Measurements from ENCODE around the gene UBE2G1. TPM values are rescaled to one million over a fixed set of nuclear protein-coding genes. Genes with fewer than 3 reads are reported as not detected.

Gene UBE2G1
- total RNA-seq, 4 donors from 2014 or later: 50.9 to 77.5 (median 67.9) TPM

GRCh38 chr17:4247971-4248388 lies 118.5 kb downstream of the UBE2G1 start:
- TF ChIP-seq EP300 (IDR thresholded peaks at IDR 0.05) (no peak), POLR2AphosphoS5 (IDR thresholded peaks at IDR 0.05) (no peak), CTCF (IDR thresholded peaks at IDR 0.05) (no peak)
- no peaks in the 10 kb centered on the region for H3K9me3 ChIP-seq
- H3K4me1 ChIP-seq: peaks cover 2 to 81% (median 13%) of the 10 kb centered on the region in 3 donors
- no peaks in the 10 kb centered on the region for H3K27me3 ChIP-seq
- peaks cover 0 to 8% of the 10 kb centered on the region in 2 donors for H3K36me3 ChIP-seq
- ATAC-seq: no peak
- WGBS, 2 donors (ENCODE audit: low coverage in 1 of 2): 100% methylated on average over 2 of the region's 11 CpGs; no CpG with 5 or more reads in 1 of the 2 donors
- H3K4me3 ChIP-seq: no peak overlapping the region
- H3K27ac ChIP-seq: peak overlapping the region in 2 of 4 donors; percentile 36 to 39

GRCh38 chr17:4247361-4247970 lies 119.0 kb downstream of the UBE2G1 start:
- ATAC-seq: no peak
- Histone ChIP-seq H3K27me3 (no peaks in the 10 kb centered on the region), H3K27ac (no peak overlapping the region), H3K4me3 (no peak overlapping the region), H3K36me3 (peaks cover 0 to 10% of the 10 kb centered on the region in 2 donors), H3K9me3 (no peaks in the 10 kb centered on the region), H3K4me1 (peaks cover 2 to 76% (median 13%) of the 10 kb centered on the region in 3 donors)
- TF ChIP-seq POLR2AphosphoS5 (IDR thresholded peaks at IDR 0.05) (no peak), POLR2A (IDR thresholded peaks at IDR 0.05) (no peak), CTCF (IDR thresholded peaks at IDR 0.05) (no peak), EP300 (IDR thresholded peaks at IDR 0.05) (no peak)
- WGBS, 2 donors (ENCODE audit: low coverage in 1 of 2): 80% methylated on average over 2 to 4 of the region's 5 CpGs

- H3K27ac ChIP-seq: no peak overlapping the region
- H3K27me3 ChIP-seq: no peaks in the 10 kb centered on the region
- peaks cover 0 to 18% of the 10 kb centered on the region in 2 donors for H3K36me3 ChIP-seq
- TF ChIP-seq POLR2AphosphoS5 (IDR thresholded peaks at IDR 0.05): no peak
- TF ChIP-seq POLR2A (IDR thresholded peaks at IDR 0.05): no peak
- no peak for TF ChIP-seq CTCF (IDR thresholded peaks at IDR 0.05)
- TF ChIP-seq EP300 (IDR thresholded peaks at IDR 0.05): no peak
- H3K9me3 ChIP-seq: no peaks in the 10 kb centered on the region
- ATAC-seq: no peak
- no peak overlapping the region for H3K4me3 ChIP-seq
- WGBS, 2 donors (ENCODE audit: low coverage in 1 of 2): 80 to 100% methylated on average over 1 of the region's 5 CpGs
- peaks cover 2 to 69% (median 13%) of the 10 kb centered on the region in 3 donors for H3K4me1 ChIP-seq
Observed at GRCh38 chr17:4246674-4247073, 119.8 kb downstream of the UBE2G1 start.

- Histone ChIP-seq H3K36me3 (peaks cover 0 to 47% of the 10 kb centered on the region in 2 donors), H3K4me3 (no peak overlapping the region), H3K4me1 (peaks cover 0 to 27% (median 0%) of the 10 kb centered on the region in 3 donors), H3K9me3 (no peaks in the 10 kb centered on the region), H3K27me3 (no peaks in the 10 kb centered on the region), H3K27ac (no peak overlapping the region)
- TF ChIP-seq EP300 (IDR thresholded peaks at IDR 0.05) (no peak), CTCF (IDR thresholded peaks at IDR 0.05) (no peak), POLR2AphosphoS5 (IDR thresholded peaks at IDR 0.05) (no peak)
- 91% methylated on average over 1 of the region's 11 CpGs; no CpG with 5 or more reads in 1 of the 2 donors for WGBS, 2 donors (ENCODE audit: low coverage in 1 of 2)
- ATAC-seq: no peak
Observed at GRCh38 chr17:4241535-4241934, 124.9 kb downstream of the UBE2G1 start.

GRCh38 chr17:4236456-4236855 lies 130.0 kb downstream of the UBE2G1 start:
- 0 to 36% methylated on average over 3 of the region's 3 CpGs for whole genome bisulfite sequencing, 2 donors (ENCODE audit: low coverage in 1 of 2)
- Histone ChIP-seq H3K27ac (peak overlapping the region in 3 of 4 donors; percentile 25 to 91 (median 85)), H3K9me3 (no peaks in the 10 kb centered on the region), H3K27me3 (no peaks in the 10 kb centered on the region), H3K4me1 (peaks cover 6 to 54% (median 12%) of the 10 kb centered on the region in 3 donors), H3K4me3 (no peak overlapping the region), H3K36me3 (peaks cover 0 to 42% of the 10 kb centered on the region in 2 donors)
- no peak for ATAC-seq
- TF ChIP-seq POLR2AphosphoS5 (IDR thresholded peaks at IDR 0.05) (no peak), CTCF (IDR thresholded peaks at IDR 0.05) (no peak), POLR2A (IDR thresholded peaks at IDR 0.05) (no peak), EP300 (IDR thresholded peaks at IDR 0.05) (no peak)
